Measurements from ENCODE around the gene TCEAL4. TPM values are rescaled to one million over a fixed set of nuclear protein-coding genes. Genes with fewer than 3 reads are reported as not detected.
"Not testable (repeated sequence)": the region's sequence is repeated elsewhere in the genome, so short reads cannot be mapped to it uniquely, and the experiment has no call there.

The TCEAL4 gene
- total and polyA plus RNA-seq, 2 of the 13 experiments (the other 11 are each of a cell fraction or from before 2014, with no cell fraction given) = 12.6 to 31.0 TPM

- Histone ChIP-seq H3K27ac (ENCODE audit: extremely low read length, insufficient read depth, low read length) (no peak overlapping the region), H3K9me3 (ENCODE audit: low read length) (no peaks in the 10 kb centered on the region), H3K4me3 (replicated peaks in 1 of 3; ENCODE audit: insufficient read depth in 1 of 3, low read depth in 2 of 3, low read length in 3 of 3) (peak overlapping the region in 1 of 3 experiments; percentile 81; a peak in 1 of 6 replicates), H3K4me2 (ENCODE audit: low read depth, low read length) (peak overlapping the region; percentile 73), H3K79me2 (ENCODE audit: insufficient read depth, low read length) (peaks cover 3% of the 10 kb centered on the region), H3K9ac (ENCODE audit: insufficient read depth, low read depth, low read length) (peak overlapping the region; percentile 69; the same call in 1 of the 2 replicates), H3K36me3 (replicated peaks in 1 of 2; ENCODE audit: control insufficient read depth in 1 of 2, insufficient read depth in 2 of 2, low read length in 2 of 2) (no peaks in the 10 kb centered on the region), H4K20me1 (ENCODE audit: insufficient read depth, low read length) (no peaks in the 10 kb centered on the region), H3K27me3 (ENCODE audit: control insufficient read depth in 1 of 2, insufficient read depth in 2 of 2, low read length in 2 of 2) (no peaks in the 10 kb centered on the region), H2AFZ (ENCODE audit: low read length) (no peak overlapping the region), H3K4me1 (ENCODE audit: insufficient read depth, low read length) (0 out of 2 replicates have a peak, but pooled peaks cover 7% of the 10 kb centered on the region)
- ATAC-seq = no peak
- ChIA-PET POLR2A (no interaction called here), CTCF (ENCODE audit: low intra/inter-chr PET ratio, low total read pairs) (no interaction called here)
- no peak for TF ChIP-seq PLSCR1 (CRISPR knock-in tag; IDR thresholded peaks at IDR 0.05; ENCODE audit: borderline replicate concordance)
- intact Hi-C loops (cut with micrococcal nuclease; ENCODE audit: unreplicated experiment) (loop anchor here (5.0 kb wide), 1 partner anchor 101 kb away; the partner anchor contains the start of gene MORF4L2), in situ Hi-C loops (cut with HindIII; ENCODE audit: extremely low pct_ligation_motif_present, low pct_unique_long_range_greater_than_20kb) (no loop called here)
- DNase-seq (ENCODE audit: low spot score) = no peak
- no TSS peak for BruUV-seq (replicated peaks)
- 80% methylated on average over 4 of the region's 4 CpGs for WGBS (ENCODE audit: low lambda C conversion rate)
- FAIRE-seq = no peak
These were observed 1.3 kb downstream of the TCEAL4 start for GRCh38 chrX:103586659-103587058.

- H4K20me1 ChIP-seq (ENCODE audit: insufficient read depth, low read length); H3K27ac ChIP-seq (ENCODE audit: extremely low read length, insufficient read depth, low read length); H3K4me3 ChIP-seq (replicated peaks in 1 of 3; ENCODE audit: insufficient read depth in 1 of 3, low read depth in 2 of 3, low read length in 3 of 3); H3K9me3 ChIP-seq (ENCODE audit: low read length); H3K4me1 ChIP-seq (ENCODE audit: insufficient read depth, low read length); H3K27me3 ChIP-seq (ENCODE audit: control insufficient read depth in 1 of 2, insufficient read depth in 2 of 2, low read length in 2 of 2); POLR2A ChIA-PET; H3K79me2 ChIP-seq (ENCODE audit: insufficient read depth, low read length); intact Hi-C loops (cut with micrococcal nuclease; ENCODE audit: unreplicated experiment); FAIRE-seq; BruUV-seq (replicated peaks); H3K9ac ChIP-seq (ENCODE audit: insufficient read depth, low read depth, low read length); CTCF ChIA-PET (ENCODE audit: low intra/inter-chr PET ratio, low total read pairs); H3K4me2 ChIP-seq (ENCODE audit: low read depth, low read length); ATAC-seq; H2AFZ ChIP-seq (ENCODE audit: low read length); in situ Hi-C loops (cut with HindIII; ENCODE audit: extremely low pct_ligation_motif_present, low pct_unique_long_range_greater_than_20kb); DNase-seq (ENCODE audit: low spot score); H3K36me3 ChIP-seq (replicated peaks in 1 of 2; ENCODE audit: control insufficient read depth in 1 of 2, insufficient read depth in 2 of 2, low read length in 2 of 2): not testable (repeated sequence)
- WGBS (ENCODE audit: low lambda C conversion rate) = 95% methylated on average over 1 of the region's 1 CpG
These were observed 7.0 kb downstream of the TCEAL4 start for GRCh38 chrX:103592295-103592694.

All from HepG2 (cell line).